GM12878 (cell line): ENCODE measurements around the gene CEBPE. TPM values are rescaled to one million over a fixed set of nuclear protein-coding genes. Genes with fewer than 3 reads are reported as not detected.

Experiments
- ATAC-seq: fragments of 200-7000 bp; cut with Tn5 transposase; 3 replicates; pipeline ENCODE4 v1.9.1; 2020; ENCODE audit warnings: mild to moderate bottlenecking, moderate library complexity
- BruUV-seq: library from RNA; stranded (reverse); fragments of 400-500 nt; replicated peaks from 2 replicates; lab custom pipeline; 2021; lab: Mats Ljungman, UMichigan
- CTCF ChIA-PET: fragments of 300-600 bp; sonication (Branson Sonifier 250); formaldehyde crosslinking; extraction: SDS; loops from one replicate; lab custom pipeline; 2021; ENCODE audit warnings: inconsistent platforms; lab: Yijun Ruan, JAX
- POLR2A ChIA-PET: fragments of 350-600 bp; formaldehyde crosslinking; extraction: SDS; loops from one replicate; lab custom pipeline; 2021; ENCODE audit warnings: inconsistent platforms; lab: Charles Lee
- RAD21 ChIA-PET: fragments of 300-600 bp; sonication (Branson Sonifier 250); formaldehyde crosslinking; loops from one replicate; lab custom pipeline; 2023; ENCODE audit warnings: antibody characterized with exemption; ENCODE audit not compliant: unreplicated experiment; lab: Charles Lee
- SMC1A ChIA-PET: fragments of 300-600 bp; sonication (Branson Sonifier 250); formaldehyde crosslinking; loops from one replicate; lab custom pipeline; 2023; ENCODE audit not compliant: unreplicated experiment, uncharacterized antibody; lab: Charles Lee
- DNase-seq: peaks from one replicate; pipeline ENCODE4 v3.0.0-alpha.2; 2011; ENCODE audit warnings: low read depth, low spot score
- FAIRE-seq: peaks from 3 replicates; lab custom pipeline; 2011; peaks lifted over from hg19 to GRCh38; lab: Jason Lieb, UNC
- H2AFZ ChIP-seq: 2 replicates; pipeline ENCODE4 v1.6.0; 2011; ENCODE audit warnings: low read depth, low read length, control low read depth; ENCODE audit not compliant: control insufficient read depth
- H3K27ac ChIP-seq: 2 replicates; pipeline ENCODE4 v1.5.1; 2011; ENCODE audit warnings: control low read depth; ENCODE audit not compliant: control insufficient read depth, insufficient read depth
- H3K27me3 ChIP-seq, 2 experiments: replicated peaks in 1 of 2; 2 replicates each; pipeline versions ENCODE4 v1.6.0 to v1.6.1; 2011; ENCODE audit warnings: low read length in 1 of 2; ENCODE audit not compliant: control insufficient read depth in 2 of 2, insufficient read depth in 2 of 2
- H3K36me3 ChIP-seq, 2 experiments: 2 replicates each; pipeline ENCODE4 v1.5.1; 2011; ENCODE audit warnings: low read length in 1 of 2; ENCODE audit not compliant: control insufficient read depth in 2 of 2, insufficient read depth in 2 of 2
- H3K4me1 ChIP-seq: 2 replicates; pipeline ENCODE4 v1.6.1; 2011; ENCODE audit warnings: mild to moderate bottlenecking, low read length, moderate library complexity, mixed read lengths; ENCODE audit not compliant: control insufficient read depth, insufficient read depth
- H3K4me2 ChIP-seq: 2 replicates; pipeline ENCODE4 v1.6.0; 2011; ENCODE audit warnings: control low read depth; ENCODE audit not compliant: control insufficient read depth, insufficient read depth
- H3K4me3 ChIP-seq: fragments of 200-600 bp; sonication (generic); 2 replicates; pipeline ENCODE4 v1.5.1; 2016
- H3K79me2 ChIP-seq: 2 replicates; pipeline ENCODE4 v1.6.0; 2011; ENCODE audit warnings: low read length; ENCODE audit not compliant: control insufficient read depth, insufficient read depth
- H3K9ac ChIP-seq: 2 replicates; pipeline ENCODE4 v1.8.0; 2011; ENCODE audit warnings: low read length, control low read depth, mixed read lengths; ENCODE audit not compliant: control insufficient read depth, insufficient read depth
- H3K9me3 ChIP-seq: replicated peaks from 3 replicates; pipeline ENCODE4 v1.5.1; 2011; ENCODE audit warnings: mild to moderate bottlenecking, low read length; ENCODE audit not compliant: control insufficient read depth, insufficient read depth
- H4K20me1 ChIP-seq: 2 replicates; pipeline ENCODE4 v1.6.0; 2011; ENCODE audit not compliant: control insufficient read depth, insufficient read depth
- CBFB ChIP-seq: IDR thresholded peaks from 2 replicates; pipeline ENCODE4 v1.6.1; 2016; ENCODE audit warnings: antibody characterized with exemption, low read depth
- CHD4 ChIP-seq: fragments of 200-600 bp; sonication (generic); IDR thresholded peaks from 2 replicates; pipeline ENCODE4 v1.6.1; 2016; ENCODE audit warnings: mild to moderate bottlenecking
- CREB1 ChIP-seq: IDR thresholded peaks from 2 replicates; pipeline ENCODE4 v1.6.1; 2012; ENCODE audit warnings: low read depth, mild to moderate bottlenecking, inconsistent platforms
- HCFC1 ChIP-seq: fragments of 150-350 bp; IDR thresholded peaks from 2 replicates; pipeline ENCODE4 v1.6.1; 2014; ENCODE audit warnings: low read length
- IRF3 ChIP-seq: fragments of 450-650 bp; IDR thresholded peaks from 2 replicates; pipeline ENCODE4 v1.6.1; 2014; ENCODE audit warnings: mild to moderate bottlenecking
- MTA3 ChIP-seq: IDR thresholded peaks from 2 replicates; pipeline ENCODE4 v1.6.1; 2012; ENCODE audit warnings: low read length, inconsistent platforms, borderline replicate concordance
- NBN ChIP-seq: fragments of 450-650 bp; IDR thresholded peaks from 2 replicates; pipeline ENCODE4 v1.6.1; 2016
- NKRF ChIP-seq: fragments of 450-650 bp; conservative IDR thresholded peaks from 2 replicates; pipeline ENCODE4 v1.6.1; 2017; ENCODE audit warnings: mild to moderate bottlenecking, moderate library complexity
- NRF1 ChIP-seq: conservative IDR thresholded peaks from 2 replicates; pipeline ENCODE4 v1.6.1; 2011; ENCODE audit warnings: mild to moderate bottlenecking, low read depth, low read length, improper control_type of control experiment
- RELA ChIP-seq: fragments of 450-650 bp; IDR thresholded peaks from 2 replicates; pipeline ENCODE4 v1.8.0; 2014; ENCODE audit warnings: borderline replicate concordance; ENCODE audit not compliant: partially characterized antibody
- SKIL ChIP-seq: fragments of 450-650 bp; IDR thresholded peaks from 2 replicates; pipeline ENCODE4 v1.6.1; 2017; ENCODE audit warnings: mild to moderate bottlenecking, low read depth, inconsistent platforms; ENCODE audit not compliant: poor library complexity, severe bottlenecking
- SMAD5 ChIP-seq: IDR thresholded peaks from 2 replicates; pipeline ENCODE4 v1.6.1; 2016; ENCODE audit warnings: antibody characterized with exemption, low read depth
- TAF1 ChIP-seq: IDR thresholded peaks from 2 replicates; pipeline ENCODE4 v1.6.1; 2011; ENCODE audit warnings: mild to moderate bottlenecking, low read depth, low read length, borderline replicate concordance
- TBL1XR1 ChIP-seq: IDR thresholded peaks from 2 replicates; pipeline ENCODE4 v1.6.1; 2012; ENCODE audit warnings: low read depth, low read length, improper control_type of control experiment
- ZBED1 ChIP-seq: IDR thresholded peaks from 2 replicates; pipeline ENCODE4 v1.6.1; 2016; ENCODE audit warnings: borderline replicate concordance
- ZNF207 ChIP-seq: fragments of 450-650 bp; IDR thresholded peaks from 2 replicates; pipeline ENCODE4 v1.6.1; 2014; ENCODE audit warnings: antibody characterized with exemption, mild to moderate bottlenecking, borderline replicate concordance
- ZNF217 ChIP-seq: fragments of 450-650 bp; IDR thresholded peaks from 2 replicates; pipeline ENCODE4 v1.6.1; 2017; ENCODE audit warnings: antibody characterized with exemption, mild to moderate bottlenecking
- ZNF622 ChIP-seq: fragments of 450-650 bp; IDR thresholded peaks from 2 replicates; pipeline ENCODE4 v1.6.1; 2017; ENCODE audit warnings: mild to moderate bottlenecking, inconsistent platforms
- ZZZ3 ChIP-seq: IDR thresholded peaks from 2 replicates; pipeline ENCODE4 v1.6.1; 2011; ENCODE audit warnings: low read depth; ENCODE audit not compliant: control insufficient read depth, insufficient read length
- WGBS: methylation state at CpG from one replicate; pipeline ENCODE4 v1.1.6; 2016; ENCODE audit warnings: low lambda C conversion rate; ENCODE audit not compliant: insufficient replicate concordance, insufficient coverage; ENCODE audit errors: missing lambda C conversion rate; 5-methylcytosine and 5-hydroxymethylcytosine counted together
- in situ Hi-C: fragments of 300-500 bp; cut with MboI; formaldehyde crosslinking; loops from 9 replicates; pipeline ENCODE4 v1.14.3; 2018; ENCODE audit warnings: mixed read lengths
- intact Hi-C: fragments of 100-400 bp; cut with micrococcal nuclease; formaldehyde crosslinking; loops from one replicate; pipeline ENCODE4 v1.14.2; 2022; ENCODE audit not compliant: unreplicated experiment
- polyA plus RNA-seq, 11 experiments: library from polyadenylated mRNA; depleted of rRNA in 4 of 11; unstranded in 6 of 11; stranded (reverse) in 5 of 11; fragments of >200 nt; fragmentation: Nextera tagmentation in 4 of 11; fragmentation: Illumina TruSeq in 1 of 11; extraction: Ambion mirVana in 4 of 11; extraction: Trizol in 1 of 11; gene quantifications; 1 replicate in 1 of 11; 2 replicates in 10 of 11; pipeline versions ENCODE4 v1.2.1 to v1.2.3, GENCODE V29; 2011 to 2016; ENCODE audit warnings: inconsistent platforms in 2 of 11, missing spikeins in 2 of 11, low read depth in 1 of 11
- total RNA-seq, 4 experiments: library from RNA; depleted of rRNA in 3 of 4; stranded (reverse); fragments of >200 nt in 3 of 4; fragmentation: Illumina TruSeq in 1 of 4; extraction: Trizol in 1 of 4; gene quantifications; 2 replicates each; pipeline versions ENCODE4 v1.2.1 to v1.2.3, GENCODE V29; 2013 to 2021

Gene CEBPE
- total and polyA plus RNA-seq, 10 of the 15 experiments (the other 5 are each of a cell fraction or from before 2014, with no cell fraction given) = 0.09 to 0.45 (median 0.24) TPM; not detected in 7

GRCh38 chr14:23140371-23140770 lies 21.3 kb upstream of the CEBPE start:
- in situ Hi-C loops (no loop called here), intact Hi-C loops (no loop called here)
- TF ChIP-seq NRF1 (no peak), ZZZ3 (no peak), ZNF207 (no peak), MTA3 (no peak), TAF1 (no peak), TBL1XR1 (no peak), NKRF (no peak), HCFC1 (no peak), CREB1 (no peak), SKIL (no peak), ZNF622 (no peak), NBN (no peak), IRF3 (no peak), ZBED1 (no peak), CHD4 (no peak), SMAD5 (no peak), RELA (no peak), CBFB (no peak), ZNF217 (no peak)
- Histone ChIP-seq H4K20me1 (no peaks in the 10 kb centered on the region), H3K27ac (no peak overlapping the region), H3K79me2 (no peaks in the 10 kb centered on the region), H2AFZ (no peak overlapping the region), H3K4me3 (no peak overlapping the region), H3K4me2 (no peak overlapping the region), H3K4me1 (no peaks in the 10 kb centered on the region), H3K9ac (no peak overlapping the region), H3K36me3 (no peaks in the 10 kb centered on the region), H3K9me3 (no peaks in the 10 kb centered on the region), H3K27me3 (peaks cover 3% of the 10 kb centered on the region in 2 experiments; a peak in 3 of 4 replicates)
- WGBS = 45% methylated on average over 6 of the region's 6 CpGs
- ChIA-PET SMC1A (no interaction called here), POLR2A (no interaction called here), RAD21 (no interaction called here), CTCF (no interaction called here)
- DNase-seq = no peak
- ATAC-seq = no peak
- BruUV-seq = no TSS peak
- FAIRE-seq = no peak
